ENCODE data around the gene SLIT1.

Gene SLIT1

DNA sequence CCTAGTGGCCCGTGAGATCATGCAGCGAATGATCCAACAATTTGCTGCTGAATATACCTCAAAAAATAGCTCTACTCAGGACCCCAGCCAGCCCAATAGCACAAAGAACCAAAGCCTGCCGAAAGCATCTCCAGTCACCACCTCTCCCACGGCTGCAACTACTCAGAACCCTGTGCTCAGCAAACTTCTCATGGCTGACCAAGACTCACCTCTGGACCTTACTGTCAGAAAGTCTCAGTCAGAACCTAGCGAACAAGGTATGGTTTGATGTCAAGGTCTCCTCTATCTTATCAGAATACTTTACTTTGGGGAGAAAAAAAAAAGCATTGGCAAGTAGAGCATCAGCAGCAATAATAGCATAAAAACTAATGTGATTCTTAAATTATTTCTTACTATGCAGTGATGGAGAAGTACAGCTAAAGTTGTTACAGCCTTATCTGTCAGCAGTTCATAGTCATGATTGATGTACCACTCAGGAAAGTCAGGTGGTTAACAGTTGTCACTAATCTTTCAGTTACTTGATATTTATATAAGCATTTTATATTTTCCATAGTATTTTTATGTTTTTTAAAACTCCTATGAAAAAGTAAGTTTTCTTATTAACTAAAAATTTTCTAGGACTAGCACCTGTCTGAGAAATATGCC is 236.6 kb downstream of the SLIT1 start:
- DNase-seq, result no peak

All from NCI-H1092 (cell line).